CD4-positive, alpha-beta T cell (primary cell): Measurements from ENCODE around the gene CLGN. TPM values are rescaled to one million over a fixed set of nuclear protein-coding genes. Genes with fewer than 3 reads are reported as not detected.

Experiments used
- ATAC-seq: fragments of 200-7000 bp; cut with Tn5 transposase; one replicate; pipeline ENCODE4 v1.10.0; 2022; ENCODE audit warnings: mild to moderate bottlenecking; ENCODE audit not compliant: poor library complexity
- CTCF ChIA-PET: fragments of 350-600 bp; sonication (Branson Sonifier 250); formaldehyde crosslinking; loops from one replicate; lab custom pipeline; 2021; ENCODE audit warnings: antibody characterized with exemption, inconsistent platforms; lab: Charles Lee
- POLR2A ChIA-PET: fragments of 350-600 bp; sonication (Branson Sonifier 250); formaldehyde crosslinking; loops from one replicate; lab custom pipeline; 2021; ENCODE audit warnings: antibody characterized with exemption, inconsistent platforms; lab: Charles Lee
- DNase-seq, 14 experiments: peaks; one replicate each; pipeline ENCODE4 v3.0.0-alpha.2; 2013 to 2020; ENCODE audit warnings: mixed read lengths in 2 of 14
- H3K27ac ChIP-seq, 2 donors: one replicate each; pipeline versions ENCODE4 v1.5.1 to v1.7.0; 2013; ENCODE audit warnings: low read length in 2 of 2, low read depth in 1 of 2, mild to moderate bottlenecking in 1 of 2
- H3K27me3 ChIP-seq, 2 experiments: 1 replicate in 1 of 2; 2 replicates in 1 of 2; pipeline versions ENCODE4 v1.6.1 to v1.7.0; 2013; ENCODE audit warnings: low read length in 2 of 2, control low read depth in 1 of 2, mild to moderate bottlenecking in 1 of 2, moderate library complexity in 1 of 2; ENCODE audit not compliant: insufficient read depth in 2 of 2, control insufficient read depth in 1 of 2
- H3K36me3 ChIP-seq: one replicate; pipeline ENCODE4 v1.6.1; 2013; ENCODE audit warnings: low read length, control low read depth; ENCODE audit not compliant: insufficient read depth
- H3K4me1 ChIP-seq: one replicate; pipeline ENCODE4 v1.6.1; 2013; ENCODE audit warnings: low read length, control low read depth; ENCODE audit not compliant: insufficient read depth
- H3K4me3 ChIP-seq: one replicate; pipeline ENCODE4 v1.5.1; 2013; ENCODE audit warnings: mild to moderate bottlenecking, low read length, moderate library complexity
- H3K9me3 ChIP-seq, 2 experiments: 1 replicate in 1 of 2; 2 replicates in 1 of 2; pipeline versions ENCODE4 v1.6.1 to v1.7.0; 2013; ENCODE audit warnings: low read length in 2 of 2, mild to moderate bottlenecking in 2 of 2, control low read depth in 1 of 2, moderate library complexity in 1 of 2; ENCODE audit not compliant: control insufficient read depth in 1 of 2, insufficient read depth in 1 of 2
- H3K27ac Mint-ChIP-seq: one replicate; pipeline ENCODE4 v1.8.0; 2020; ENCODE audit warnings: mixed read lengths
- H3K27me3 Mint-ChIP-seq: one replicate; pipeline ENCODE4 v1.8.0; 2021; ENCODE audit warnings: mixed read lengths
- H3K36me3 Mint-ChIP-seq: one replicate; pipeline ENCODE4 v1.8.0; 2021; ENCODE audit warnings: low read depth, mixed read lengths
- H3K4me1 Mint-ChIP-seq: one replicate; pipeline ENCODE4 v1.8.0; 2021; ENCODE audit warnings: low read depth, mixed read lengths
- H3K4me3 Mint-ChIP-seq: one replicate; pipeline ENCODE4 v1.8.0; 2020; ENCODE audit warnings: mild to moderate bottlenecking, mixed read lengths
- H3K9me3 Mint-ChIP-seq: one replicate; pipeline ENCODE4 v1.8.0; 2020; ENCODE audit warnings: mixed read lengths
- intact Hi-C, 2 experiments: fragments of 100-400 bp; cut with DNase I in 1 of 2; cut with micrococcal nuclease in 1 of 2; formaldehyde crosslinking; loops; one replicate each; pipeline versions ENCODE4 v1.15.1 to v1.9.0; 2023 to 2025; cut with DNase I, micrococcal nuclease
- total RNA-seq, 174 experiments: library from RNA in 2 of 174; stranded (reverse) in 2 of 174; gene quantifications; one replicate each; pipeline ENCODE4 v1.2.3 and lab custom pipeline; 2021 to 2026
- TF ChIP-seq, protein P1 (sequence below): fragments of 200-600 bp; IDR thresholded peaks from one replicate; pipeline ENCODE4 v1.8.0; 2022; ENCODE audit warnings: antibody characterized with exemption, mild to moderate bottlenecking

CLGN gene
- total RNA-seq, 2 experiments from 2014 or later = not detected

DNA sequence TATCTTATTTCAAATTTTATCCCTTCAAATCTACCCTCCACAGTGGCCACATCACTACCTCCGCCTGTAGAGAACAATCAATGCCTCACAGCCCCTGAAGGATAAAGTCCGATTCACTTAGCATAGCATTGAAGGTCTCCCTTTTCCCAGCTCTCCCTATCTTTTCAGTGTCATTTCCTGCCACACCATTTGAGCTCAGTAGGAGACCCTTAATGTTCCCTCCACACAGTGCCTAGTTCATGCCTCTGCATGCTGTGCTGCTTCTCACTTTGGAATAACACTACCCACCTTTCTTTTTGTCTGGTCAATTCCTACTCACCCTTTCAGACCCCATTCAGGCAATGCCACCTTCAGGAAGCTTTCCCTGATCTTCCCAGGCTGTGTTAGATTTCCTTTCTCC, 77.6 kb downstream of the CLGN start:
- Histone ChIP-seq H3K4me3 (no peak overlapping the region), H3K27ac (no peak overlapping the region), H3K36me3 (no peaks in the 10 kb centered on the region), H3K9me3 (no peaks in the 10 kb centered on the region), H3K27me3 (peaks cover 0 to 10% of the 10 kb centered on the region in 2 experiments), H3K4me1 (peaks cover 11% of the 10 kb centered on the region)
- ChIA-PET CTCF (interaction anchor here (1.3 kb wide), 1 partner anchor 10 kb away, joined by 4 read pairs; no protein-coding TSS in a partner anchor), POLR2A (no interaction called here)
- Mint-ChIP-seq H3K27me3 (peaks cover 3% of the 10 kb centered on the region), H3K4me3 (no peak overlapping the region), H3K27ac (no peak overlapping the region), H3K4me1 (peaks cover 18% of the 10 kb centered on the region), H3K9me3 (no peaks in the 10 kb centered on the region), H3K36me3 (no peaks in the 10 kb centered on the region)
- TF ChIP-seq, protein P1, sequence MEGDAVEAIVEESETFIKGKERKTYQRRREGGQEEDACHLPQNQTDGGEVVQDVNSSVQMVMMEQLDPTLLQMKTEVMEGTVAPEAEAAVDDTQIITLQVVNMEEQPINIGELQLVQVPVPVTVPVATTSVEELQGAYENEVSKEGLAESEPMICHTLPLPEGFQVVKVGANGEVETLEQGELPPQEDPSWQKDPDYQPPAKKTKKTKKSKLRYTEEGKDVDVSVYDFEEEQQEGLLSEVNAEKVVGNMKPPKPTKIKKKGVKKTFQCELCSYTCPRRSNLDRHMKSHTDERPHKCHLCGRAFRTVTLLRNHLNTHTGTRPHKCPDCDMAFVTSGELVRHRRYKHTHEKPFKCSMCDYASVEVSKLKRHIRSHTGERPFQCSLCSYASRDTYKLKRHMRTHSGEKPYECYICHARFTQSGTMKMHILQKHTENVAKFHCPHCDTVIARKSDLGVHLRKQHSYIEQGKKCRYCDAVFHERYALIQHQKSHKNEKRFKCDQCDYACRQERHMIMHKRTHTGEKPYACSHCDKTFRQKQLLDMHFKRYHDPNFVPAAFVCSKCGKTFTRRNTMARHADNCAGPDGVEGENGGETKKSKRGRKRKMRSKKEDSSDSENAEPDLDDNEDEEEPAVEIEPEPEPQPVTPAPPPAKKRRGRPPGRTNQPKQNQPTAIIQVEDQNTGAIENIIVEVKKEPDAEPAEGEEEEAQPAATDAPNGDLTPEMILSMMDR = no peak
- ATAC-seq = no peak
- intact Hi-C loops = loop anchor here in 1 of 2 experiments (2.0 to 10.0 kb wide), 2 partner anchors 335 to 615 kb away; no protein-coding TSS in a partner anchor
- no peak for DNase-seq

DNA sequence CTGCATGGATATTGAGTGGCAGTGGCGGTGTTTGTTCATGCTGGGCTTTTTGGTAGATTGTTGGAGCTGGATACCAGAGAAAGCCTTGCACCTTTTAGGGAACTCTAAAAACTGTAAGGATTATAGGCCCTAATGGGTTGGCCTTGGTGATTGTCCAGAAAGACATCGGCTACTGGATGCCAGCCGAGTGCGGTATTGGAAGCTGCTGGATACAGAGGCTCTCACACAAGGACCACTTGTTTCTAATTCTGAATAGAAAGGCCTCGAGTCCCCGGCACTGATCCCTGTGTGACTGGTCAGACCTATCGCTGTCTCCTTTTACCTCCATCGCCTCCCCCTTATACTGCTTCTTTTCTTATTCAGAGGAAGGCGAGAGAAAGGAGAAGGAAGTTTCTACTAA, 81.3 kb downstream of the CLGN start:
- Histone ChIP-seq H3K4me1 (no peaks in the 10 kb centered on the region), H3K27me3 (peaks cover 0 to 16% of the 10 kb centered on the region in 2 experiments), H3K4me3 (no peak overlapping the region), H3K36me3 (no peaks in the 10 kb centered on the region), H3K9me3 (no peaks in the 10 kb centered on the region), H3K27ac (no peak overlapping the region)
- H3K36me3 Mint-ChIP-seq = no peaks in the 10 kb centered on the region
- ChIA-PET CTCF (no interaction called here), POLR2A (no interaction called here)
- H3K27ac Mint-ChIP-seq = no peak overlapping the region
- TF ChIP-seq, protein P1 = no peak
- H3K4me1 Mint-ChIP-seq = peaks cover 5% of the 10 kb centered on the region
- no peak overlapping the region for H3K4me3 Mint-ChIP-seq
- ATAC-seq (no peak), DNase-seq (no peak)
- no peaks in the 10 kb centered on the region for H3K9me3 Mint-ChIP-seq
- intact Hi-C loops = no loop called here
- peaks cover 26% of the 10 kb centered on the region for H3K27me3 Mint-ChIP-seq

DNA sequence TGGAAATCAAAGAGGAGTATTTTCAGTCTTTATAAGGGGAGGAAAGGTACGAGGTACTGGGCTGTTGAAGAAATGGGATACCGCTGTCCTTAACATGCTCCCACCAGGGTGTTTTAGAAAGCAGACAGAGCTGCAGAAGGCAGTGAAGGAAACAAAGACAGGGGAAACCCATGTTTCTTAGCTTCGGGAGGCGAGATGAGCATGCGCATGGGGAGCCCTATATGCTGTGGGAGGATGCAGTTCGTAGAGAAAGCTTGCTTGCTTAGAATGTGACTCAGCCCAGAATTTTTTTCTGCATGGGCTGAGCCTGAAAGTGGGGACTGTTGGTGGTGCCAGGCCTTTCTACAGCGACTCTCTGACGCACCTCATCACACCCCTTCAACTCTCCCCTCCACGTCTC, 82.8 kb downstream of the CLGN start:
- CTCF ChIA-PET = interaction anchor here (1.3 kb wide), 1 partner anchor 15 kb away, joined by 5 read pairs; no protein-coding TSS in a partner anchor
- Mint-ChIP-seq H3K36me3 (no peaks in the 10 kb centered on the region), H3K27ac (no peak overlapping the region), H3K27me3 (peaks cover 33% of the 10 kb centered on the region), H3K4me1 (peaks cover 5% of the 10 kb centered on the region), H3K9me3 (no peaks in the 10 kb centered on the region), H3K4me3 (no peak overlapping the region)
- Histone ChIP-seq H3K36me3 (no peaks in the 10 kb centered on the region), H3K27me3 (peaks cover 0 to 16% of the 10 kb centered on the region in 2 experiments), H3K4me1 (no peaks in the 10 kb centered on the region), H3K9me3 (no peaks in the 10 kb centered on the region), H3K27ac (no peak overlapping the region), H3K4me3 (no peak overlapping the region)
- TF ChIP-seq, protein P1 = no peak
- DNase-seq (no peak), ATAC-seq (no peak)
- intact Hi-C loops = no loop called here
- POLR2A ChIA-PET = no interaction called here
